G401 (cell line): ENCODE results near the gene CACNA1C. TPM values are rescaled to one million over a fixed set of nuclear protein-coding genes. Genes with fewer than 3 reads are reported as not detected.

Experiments
- DNase-seq: peaks from one replicate; pipeline ENCODE4 v3.0.0-alpha.2; 2015; ENCODE audit warnings: low spot score
- in situ Hi-C: cut with HindIII; loops from 2 replicates; pipeline ENCODE4 v1.10.0; 2016; ENCODE audit warnings: low sequenced_read_pairs, mixed read lengths
- total RNA-seq: library from RNA; depleted of rRNA; stranded (reverse); fragments of >200 nt; shearing (Covaris generic); gene quantifications from 2 replicates; pipeline ENCODE4 v1.2.3, GENCODE V29; 2014

CACNA1C gene
- total RNA-seq, 1 experiment from 2014 or later: 2.8 TPM

DNA sequence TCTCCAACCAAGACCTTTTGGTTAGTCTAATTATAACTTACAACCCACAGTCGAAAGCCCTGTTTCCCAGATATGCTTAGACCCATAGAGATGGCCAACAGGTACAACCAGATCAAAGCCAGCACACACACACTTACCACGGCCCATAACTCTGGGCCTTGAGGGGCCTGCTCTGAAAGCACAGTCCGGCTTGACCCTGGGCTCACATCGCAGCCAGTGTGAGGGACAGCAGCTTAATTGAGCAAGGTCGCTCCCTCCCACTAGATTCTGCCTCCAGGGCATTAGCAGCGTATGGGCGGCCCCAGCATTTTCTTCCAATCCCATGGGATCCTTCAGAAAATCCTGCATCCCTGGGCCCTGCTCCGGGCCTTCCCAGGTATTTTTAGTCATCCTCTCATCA is 584.6 kb downstream of the CACNA1C start:
- DNase-seq: no peak
- in situ Hi-C loops: no loop called here

DNA sequence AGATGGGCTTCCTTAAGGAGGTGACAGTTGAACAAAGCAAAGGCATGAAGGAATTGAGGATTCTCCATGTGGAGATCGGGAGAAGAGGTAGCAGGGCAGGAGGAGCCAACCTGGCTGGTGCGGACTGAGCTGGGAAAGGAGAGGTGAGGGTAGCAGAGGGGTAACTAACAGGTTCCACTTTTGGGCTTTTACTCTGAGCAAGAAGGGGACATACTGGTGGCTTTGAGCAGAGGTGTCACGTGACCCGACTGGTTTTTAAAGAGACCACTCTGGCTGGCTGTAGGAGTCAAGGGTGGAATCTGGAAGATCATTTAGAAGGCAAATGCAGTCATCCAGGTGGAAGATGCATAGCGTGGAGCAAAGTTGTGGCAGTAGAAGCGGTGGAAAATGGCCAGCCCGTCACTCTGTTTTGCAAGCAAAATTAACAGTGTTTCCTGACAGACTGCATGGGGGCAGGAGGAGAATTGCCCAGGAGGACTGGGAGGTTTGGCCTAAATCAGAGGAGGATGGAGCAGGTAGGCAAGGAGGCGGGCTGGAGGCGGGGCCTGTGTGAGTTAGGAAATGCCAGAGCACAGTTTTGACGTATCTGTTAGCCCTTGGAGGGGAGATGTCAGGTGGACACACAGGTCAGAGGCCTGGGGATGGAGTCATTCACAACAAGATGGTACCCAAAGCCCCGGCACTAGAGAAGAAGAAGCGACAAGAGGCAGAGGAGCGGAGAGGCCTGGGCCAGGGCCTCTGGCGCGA is 585.7 kb downstream of the CACNA1C start:
- in situ Hi-C loops: no loop called here
- no peak for DNase-seq

DNA sequence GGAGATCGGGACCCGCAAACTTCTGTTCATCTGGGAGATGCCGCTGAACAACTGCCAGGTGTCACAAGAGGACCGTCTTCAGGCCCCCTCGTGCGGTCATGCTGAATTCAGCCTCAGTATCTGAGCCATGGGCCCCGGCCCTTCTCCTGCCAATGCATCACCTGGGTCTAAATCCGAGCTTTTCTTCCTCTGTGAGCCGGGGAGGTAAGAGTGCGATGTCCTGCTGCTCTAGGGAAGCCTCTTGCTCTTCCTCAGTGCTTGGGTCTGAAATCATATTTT is 586.2 kb downstream of the CACNA1C start:
- DNase-seq: no peak
- in situ Hi-C loops: no loop called here

DNA sequence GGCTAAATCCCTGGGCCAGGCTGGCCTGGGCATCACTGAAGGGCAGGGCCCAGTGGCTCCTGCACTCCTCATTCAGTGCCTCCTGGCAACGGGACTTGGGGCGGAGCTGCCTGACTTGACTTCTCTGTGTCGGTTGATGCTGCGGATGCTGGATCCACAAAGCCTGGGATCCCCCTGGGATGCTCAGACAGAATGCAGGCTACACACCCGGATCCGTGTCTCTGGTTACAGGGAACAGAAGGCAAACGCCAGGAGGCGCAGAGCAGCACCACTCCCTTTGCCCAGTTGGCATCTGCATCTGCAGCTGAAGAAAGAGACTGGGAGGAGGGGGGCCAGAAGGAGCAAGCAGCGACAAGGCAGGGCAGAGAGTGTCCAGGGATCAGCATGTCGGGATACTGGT is 587.5 kb downstream of the CACNA1C start:
- no peak for DNase-seq
- in situ Hi-C loops: no loop called here

DNA sequence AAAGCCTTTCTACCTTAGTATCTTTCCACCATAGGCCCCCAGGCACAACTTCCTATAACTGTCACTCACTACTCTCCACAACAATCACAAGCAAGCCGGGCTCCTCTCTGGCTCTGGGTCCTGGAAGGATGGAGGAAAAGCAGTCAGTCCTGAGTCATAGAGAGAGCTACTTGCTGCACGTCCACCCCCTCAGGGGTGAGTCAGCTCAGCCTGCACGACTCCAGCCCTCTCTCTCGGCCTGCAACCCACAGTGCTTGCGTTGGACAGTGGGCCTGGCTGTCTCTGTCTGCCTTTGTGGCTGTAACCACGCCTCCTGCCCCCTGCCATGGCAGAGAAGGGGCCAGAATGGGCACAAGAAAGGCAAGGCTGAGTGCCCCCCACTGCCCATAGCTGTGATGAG is 587.9 kb downstream of the CACNA1C start:
- DNase-seq: no peak
- in situ Hi-C loops: no loop called here

DNA sequence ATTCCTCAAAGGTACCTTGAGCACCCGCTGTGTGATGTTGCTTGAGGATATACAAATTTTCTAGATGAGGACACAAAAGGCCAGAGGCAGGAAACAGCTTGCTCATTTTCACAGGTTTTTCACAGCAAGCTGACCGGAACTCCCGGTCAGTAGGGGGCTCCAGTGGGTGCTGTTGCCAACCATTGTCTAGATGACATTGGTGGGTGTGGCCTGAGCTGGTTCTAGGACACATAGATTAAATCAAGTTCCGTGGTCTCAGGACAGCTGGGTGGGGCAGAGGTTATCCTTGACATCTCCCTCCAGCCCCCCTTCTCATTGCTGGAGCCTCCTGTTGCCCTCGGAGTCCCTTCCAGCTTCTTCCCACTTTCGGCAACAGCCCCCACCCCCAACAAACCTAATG is 588.4 kb downstream of the CACNA1C start:
- in situ Hi-C loops: no loop called here
- DNase-seq: no peak

DNA sequence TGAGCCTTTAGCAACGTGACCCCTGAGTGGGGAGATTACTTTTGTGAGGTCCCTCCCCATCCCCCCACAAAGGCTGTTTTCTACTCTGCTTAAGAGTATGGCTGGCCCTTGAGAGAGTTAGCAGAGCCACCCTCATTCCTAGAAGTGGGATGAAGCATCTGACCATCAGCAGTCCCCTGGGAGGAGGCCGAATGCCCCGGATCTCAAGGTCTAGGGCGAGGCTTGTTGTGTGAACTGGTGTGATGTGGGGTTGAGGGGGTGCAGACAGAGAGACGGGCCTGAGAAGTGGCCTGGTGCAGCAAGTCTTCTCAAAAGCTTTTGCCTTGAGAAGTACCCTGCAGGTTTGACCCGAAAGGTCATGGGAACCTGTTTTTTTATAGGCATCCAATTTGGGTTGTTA is 589.0 kb downstream of the CACNA1C start:
- in situ Hi-C loops: no loop called here
- DNase-seq: no peak

DNA sequence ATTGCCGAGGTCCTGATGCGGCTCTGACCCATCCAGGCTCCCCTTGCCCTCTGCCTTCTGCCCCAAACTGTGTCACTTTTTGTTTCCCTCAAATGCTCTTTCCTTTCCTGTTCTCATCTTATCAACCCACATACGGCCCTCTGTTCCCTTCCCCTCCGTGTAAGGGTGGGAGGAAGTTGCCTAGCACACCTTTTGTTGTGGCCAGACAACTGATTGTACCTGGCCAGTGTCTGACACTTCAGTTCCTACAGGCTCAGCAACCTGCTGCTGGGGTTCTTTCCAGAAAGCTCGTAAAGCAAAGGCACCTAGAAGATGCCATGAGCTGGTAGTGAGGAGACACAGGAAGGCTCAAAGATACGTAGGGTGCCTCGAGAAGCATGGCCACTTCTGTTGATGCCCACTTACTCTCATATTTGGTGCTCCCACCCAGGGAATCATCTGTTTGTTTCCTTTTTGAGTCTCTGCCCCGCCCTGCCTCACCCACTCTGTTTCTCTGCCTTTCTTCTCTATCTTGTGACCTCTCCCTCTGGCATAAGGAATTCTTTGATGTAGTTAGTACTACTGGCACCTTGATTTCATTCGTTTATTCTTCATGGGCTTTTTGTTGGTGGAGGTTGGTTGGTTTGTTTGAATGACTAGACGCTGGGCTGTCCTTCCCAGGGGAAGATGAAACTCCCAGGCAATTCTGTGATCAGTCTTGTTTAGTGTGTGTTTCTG is 589.5 kb downstream of the CACNA1C start:
- in situ Hi-C loops: no loop called here
- DNase-seq: no peak

DNA sequence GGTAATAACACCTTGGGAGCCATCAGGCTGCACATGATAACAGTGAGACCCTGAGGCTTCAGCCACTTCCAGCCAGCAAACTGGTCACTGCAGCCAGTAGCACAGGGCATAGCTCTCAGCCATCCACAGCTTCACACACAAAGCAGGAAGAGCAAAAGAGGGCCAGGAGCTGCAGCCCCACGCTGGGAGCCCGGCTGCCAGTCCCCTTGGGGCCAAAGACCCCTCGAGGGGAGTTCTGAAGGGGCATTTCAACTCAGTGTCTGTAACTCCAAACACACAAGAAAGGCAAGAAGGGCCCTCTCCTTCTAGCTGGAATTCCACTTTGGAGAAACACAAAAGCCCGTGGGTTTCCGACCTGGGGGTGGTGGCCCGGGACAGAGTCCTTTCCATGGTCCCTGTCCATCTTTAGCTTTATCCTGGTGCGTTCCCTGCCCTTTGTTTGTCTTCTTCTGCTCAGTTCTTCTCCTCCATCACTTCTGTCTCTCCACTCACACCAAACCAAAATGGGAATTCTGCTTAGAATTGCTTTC is 590.2 kb downstream of the CACNA1C start:
- in situ Hi-C loops: no loop called here
- no peak for DNase-seq

DNA sequence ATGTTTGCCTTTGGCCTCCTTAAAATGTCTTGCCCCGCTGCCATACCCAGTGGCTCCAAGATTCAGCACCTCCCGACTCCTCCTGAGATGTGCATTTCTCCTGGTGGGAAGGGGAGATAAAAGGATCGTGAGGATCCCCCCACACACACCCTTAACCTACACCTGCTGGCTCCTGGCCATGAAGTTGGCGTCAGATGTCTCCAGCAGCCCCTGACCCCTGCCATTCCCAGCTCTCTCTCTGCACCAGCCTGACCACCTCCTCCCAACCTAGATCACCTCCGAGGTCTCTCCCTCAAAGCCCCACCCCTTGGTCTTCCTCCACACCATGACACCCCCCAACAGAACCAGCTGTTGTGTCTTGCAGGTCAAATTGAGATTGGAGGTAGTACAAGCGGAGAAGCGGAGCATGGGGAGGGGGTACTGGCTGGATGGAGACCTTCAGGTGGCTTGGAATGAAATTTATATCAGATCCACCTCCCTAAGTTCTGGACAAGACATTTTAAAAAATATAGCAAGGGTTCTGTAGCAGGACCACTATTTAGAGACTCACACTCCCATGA is 590.9 kb downstream of the CACNA1C start:
- in situ Hi-C loops: no loop called here
- no peak for DNase-seq

DNA sequence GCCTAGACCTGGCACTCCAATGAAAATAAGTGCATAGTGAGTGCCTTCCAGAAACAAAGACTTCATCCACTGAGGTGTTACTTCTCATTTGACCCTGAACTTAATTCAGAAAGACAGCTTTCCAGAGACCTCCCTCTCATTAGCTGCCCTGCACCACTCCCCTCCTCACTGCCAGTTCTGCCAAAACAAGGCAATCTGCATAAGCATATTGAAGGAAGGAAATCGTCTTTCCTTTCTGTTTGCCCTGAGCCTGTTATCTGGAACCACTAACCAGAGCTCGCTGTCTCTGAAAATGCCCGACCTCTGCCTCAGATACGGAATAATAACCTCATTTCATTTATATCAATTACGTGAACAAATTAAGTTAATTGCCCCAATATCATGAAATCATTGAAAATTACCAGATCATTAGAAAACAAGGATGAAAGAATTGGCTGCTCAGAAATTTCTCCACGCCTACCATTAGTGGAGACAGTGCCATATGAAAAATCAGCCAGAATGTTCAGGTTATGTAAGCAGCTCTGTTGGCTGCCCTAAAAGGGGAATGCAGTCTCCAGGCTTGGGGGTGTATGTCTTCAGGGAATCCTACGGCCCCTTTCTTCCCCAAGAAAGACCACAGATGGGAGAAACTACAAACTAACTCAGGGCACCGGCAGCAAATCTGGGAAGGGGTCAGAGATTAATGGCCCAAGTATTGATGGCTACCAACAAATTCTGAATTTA is 592.1 kb downstream of the CACNA1C start:
- in situ Hi-C loops: no loop called here
- no peak for DNase-seq

DNA sequence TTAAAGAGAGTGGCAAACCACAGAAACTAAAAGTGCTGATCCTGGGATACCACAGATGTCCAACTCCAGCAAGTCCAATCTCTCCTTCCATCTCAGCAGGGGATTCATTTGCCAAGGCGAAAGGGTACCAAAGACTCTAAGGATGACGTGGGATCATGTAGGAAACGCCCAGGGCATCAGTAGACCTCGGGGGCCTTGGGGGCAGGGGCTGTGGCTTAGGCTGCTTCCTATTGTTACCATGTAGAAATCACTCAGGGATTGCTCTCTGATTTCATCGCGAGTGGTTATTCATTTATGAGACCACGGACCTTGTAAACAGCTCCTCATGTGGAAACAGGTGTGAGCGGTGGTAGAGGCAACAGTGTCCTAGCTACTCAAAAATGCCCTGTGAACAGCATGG is 592.7 kb downstream of the CACNA1C start:
- in situ Hi-C loops: no loop called here
- DNase-seq: no peak

DNA sequence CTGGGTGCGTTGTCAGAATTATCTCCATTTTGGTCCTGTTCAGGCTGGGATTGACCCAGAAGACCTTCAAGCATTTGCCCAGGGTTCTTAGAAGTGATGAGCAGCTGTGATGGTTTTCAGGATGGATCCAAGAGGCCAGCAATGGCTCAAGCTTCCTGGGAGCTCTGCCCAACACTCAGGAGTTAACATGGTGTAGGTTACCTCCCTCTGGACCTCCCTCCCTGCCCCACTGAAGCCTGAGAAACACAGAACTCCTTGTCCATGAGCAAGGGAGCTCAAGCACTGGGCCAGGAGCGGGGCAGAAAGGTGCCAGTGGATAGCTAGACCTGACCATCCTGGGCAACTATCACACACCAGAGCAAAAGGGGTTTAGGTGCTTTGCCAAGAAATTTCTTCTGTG is 593.6 kb downstream of the CACNA1C start:
- no peak for DNase-seq
- in situ Hi-C loops: no loop called here

DNA sequence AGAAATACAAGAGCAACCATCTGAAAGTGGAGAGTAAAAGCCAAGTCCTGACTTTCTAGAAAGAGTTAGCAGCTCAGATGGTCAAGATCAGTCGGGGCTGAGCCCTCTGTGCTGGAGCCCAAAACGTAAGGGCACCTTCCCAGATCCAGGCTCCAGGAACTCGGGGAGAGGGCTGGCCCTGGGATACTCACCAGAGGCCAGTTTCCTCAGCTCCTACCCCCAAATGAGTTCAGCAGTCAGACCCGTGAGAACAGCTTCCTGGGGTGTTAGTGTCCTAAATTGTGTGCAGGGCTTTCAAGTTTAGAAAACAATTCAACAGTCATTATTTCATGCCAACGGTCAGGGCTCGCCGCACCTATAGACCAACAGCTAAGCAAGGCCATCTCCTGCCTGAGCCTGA is 594.4 kb downstream of the CACNA1C start:
- no peak for DNase-seq
- in situ Hi-C loops: no loop called here

DNA sequence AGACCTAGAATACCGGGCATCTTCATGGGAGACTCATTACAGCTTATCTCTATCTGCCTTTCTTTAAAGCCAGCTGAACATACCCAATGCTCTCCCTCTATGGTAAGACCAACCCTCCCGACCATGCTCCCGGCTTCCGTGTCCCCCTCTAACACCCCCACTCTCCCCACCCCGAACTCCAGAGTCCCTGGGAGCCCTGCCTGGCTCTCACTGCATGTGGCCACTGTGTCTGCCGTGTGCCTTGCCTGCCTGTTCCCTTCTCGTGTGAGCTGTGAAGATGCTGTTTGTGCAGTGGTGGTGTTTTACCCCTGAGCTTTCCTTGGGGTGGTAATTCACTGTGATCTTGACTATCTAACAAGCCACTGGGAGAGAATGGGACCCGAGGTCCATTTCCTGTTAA is 595.6 kb downstream of the CACNA1C start:
- no peak for DNase-seq
- in situ Hi-C loops: no loop called here

DNA sequence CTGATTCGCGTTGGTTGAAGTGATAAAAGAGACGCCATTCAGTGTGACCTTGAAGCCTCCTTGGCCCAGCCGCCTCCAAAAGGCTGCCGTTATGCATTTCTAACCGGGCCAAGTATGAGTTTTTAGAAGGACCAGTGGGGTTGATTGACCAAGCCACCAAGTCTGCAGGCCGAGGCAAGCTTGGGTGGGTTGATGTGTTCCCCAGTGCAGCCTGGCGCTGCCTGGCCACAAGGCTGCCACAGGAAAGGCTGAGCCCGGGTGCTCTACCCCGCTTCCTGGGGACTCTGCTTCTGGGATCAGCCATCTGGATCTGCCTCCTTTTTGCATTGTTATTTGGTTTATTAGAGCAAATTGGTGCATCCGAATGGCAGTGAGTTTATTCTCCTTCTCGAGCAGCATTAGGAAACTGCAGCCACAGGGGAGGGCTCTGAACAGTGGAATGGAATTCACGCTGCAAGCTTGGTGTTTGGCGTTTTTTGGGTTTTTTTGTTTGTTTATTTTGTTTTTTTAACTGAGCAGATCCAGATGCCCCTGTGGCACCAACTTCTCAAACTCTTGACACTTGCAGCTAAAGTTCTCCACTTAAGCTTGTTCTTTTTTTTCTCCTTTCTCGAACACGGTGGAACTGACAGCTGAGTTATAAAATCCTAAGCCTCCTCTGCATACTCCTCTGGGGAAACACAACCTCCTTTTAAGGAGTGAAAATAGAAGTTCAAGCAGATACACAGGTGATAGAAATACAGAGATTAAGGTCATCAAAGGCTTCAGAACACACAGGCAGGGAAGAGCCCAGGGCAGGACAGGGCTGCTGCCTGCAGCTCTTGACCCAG is 596.6 kb downstream of the CACNA1C start:
- no peak for DNase-seq

DNA sequence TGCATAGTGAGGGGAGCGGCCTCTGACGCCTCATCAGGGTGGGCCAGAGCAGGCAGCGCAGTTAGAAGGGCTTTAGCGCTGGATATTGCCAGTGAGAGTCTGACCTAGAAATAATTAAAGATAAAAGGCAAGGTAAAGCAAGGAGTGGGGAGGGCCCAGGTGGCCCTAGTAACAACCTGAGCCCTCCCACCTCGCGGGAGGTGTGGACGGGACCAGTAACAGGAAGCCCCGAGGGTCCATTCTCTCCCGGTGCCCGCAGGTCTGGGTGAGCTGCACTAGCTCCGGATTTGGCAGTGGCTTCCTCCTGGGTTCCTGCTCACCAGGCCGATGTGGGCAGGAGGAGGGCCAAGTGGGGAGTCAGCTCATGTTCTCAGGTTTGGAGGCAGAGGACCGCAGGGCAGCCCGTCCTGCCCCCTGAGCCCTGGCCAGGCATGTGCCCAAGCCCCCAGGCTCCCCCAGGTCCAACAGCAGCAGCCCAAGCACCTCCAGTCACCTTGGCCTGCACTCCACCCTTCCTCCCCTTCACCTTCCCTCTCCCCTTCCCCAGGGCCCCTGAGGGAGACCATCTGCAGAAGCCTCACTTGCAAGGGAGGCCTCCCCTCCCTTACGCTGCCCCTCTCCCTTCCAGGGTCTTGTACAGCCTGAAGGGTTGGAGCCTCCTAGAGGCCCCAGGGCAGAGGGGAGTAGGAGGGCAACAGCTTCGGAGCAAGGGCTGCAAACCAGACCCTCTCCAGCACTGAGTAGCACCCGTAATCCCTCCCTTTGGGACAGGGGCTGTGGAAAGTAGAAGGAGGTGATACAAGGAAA is 597.7 kb downstream of the CACNA1C start:
- in situ Hi-C loops: no loop called here
- no peak for DNase-seq

More for the DNA sequence above, 596.6 kb downstream of the CACNA1C start:
- in situ Hi-C loops: no loop called here
